Adrenal gland (tissue), 12 donors: Measurements from ENCODE around the gene RPP40. TPM values are rescaled to one million over a fixed set of nuclear protein-coding genes. Genes with fewer than 3 reads are reported as not detected.

Experiments
- DNase-seq, 7 donors: peaks; one replicate each; pipeline ENCODE4 v3.0.0-alpha.2; 2019 to 2020
- H3K27ac ChIP-seq, 5 donors: fragments of 200-600 bp; sonication (generic) in 4 of 5; 1 replicate in 3 of 5; 2 replicates in 2 of 5; pipeline versions ENCODE4 v1.5.1 to v1.8.0; 2016 to 2020; ENCODE audit warnings: mild to moderate bottlenecking in 1 of 5
- H3K27me3 ChIP-seq: fragments of 200-600 bp; 2 replicates; pipeline ENCODE4 v1.8.0; 2021
- H3K36me3 ChIP-seq, 2 donors: fragments of 200-600 bp; replicated peaks in 1 of 2; 1 replicate in 1 of 2; 2 replicates in 1 of 2; pipeline versions ENCODE4 v1.5.1 to v1.8.0; 2018 to 2022
- H3K4me1 ChIP-seq, 2 donors: fragments of 200-600 bp; replicated peaks in 1 of 2; 1 replicate in 1 of 2; 2 replicates in 1 of 2; pipeline versions ENCODE4 v1.5.1 to v1.8.0; 2018 to 2021
- H3K4me3 ChIP-seq, 4 donors: fragments of 200-600 bp; sonication (generic) in 3 of 4; one replicate each; pipeline ENCODE4 v1.5.1; 2016 to 2018
- H3K9me3 ChIP-seq, 3 donors: fragments of 200-600 bp; sonication (generic) in 1 of 3; replicated peaks in 1 of 3; 1 replicate in 2 of 3; 2 replicates in 1 of 3; pipeline versions ENCODE4 v1.5.1 to v1.8.0; 2016 to 2021
- POLR2A ChIP-seq, 2 donors: fragments of 450-650 bp; IDR thresholded peaks; one replicate each; pipeline ENCODE4 v1.6.1; 2017; ENCODE audit warnings: antibody characterized with exemption in 2 of 2, mild to moderate bottlenecking in 2 of 2, moderate library complexity in 1 of 2
- WGBS, 4 donors: extraction: QIAGEN DNeasy Blood & Tissue Kit in 2 of 4; methylation state at CpG; one replicate each; pipeline versions ENCODE4 v1.1.5 to v1.1.7; 2013 to 2017; 5-methylcytosine and 5-hydroxymethylcytosine counted together
- intact Hi-C, 2 donors: fragments of 100-400 bp; cut with DNase I; formaldehyde crosslinking; loops; one replicate each; pipeline versions ENCODE4 v1.14.1 to v1.15.0; 2022 to 2023
- polyA plus RNA-seq, 3 donors: library from polyadenylated mRNA; stranded (reverse); fragments of 200-250 nt in 2 of 3; fragments of 350-450 nt in 1 of 3; fragmentation: Illumina TruSeq in 1 of 3; extraction: RNeasy Lipid Tissue Mini Kit (QIAGEN cat#74804) in 1 of 3; gene quantifications; one replicate each; pipeline ENCODE4 v1.2.3, GENCODE V29; 2013 to 2014
- total RNA-seq, 9 donors: library from RNA; depleted of rRNA in 4 of 9; stranded (reverse); fragments of >200 nt in 4 of 9; fragments of 120-200 nt in 1 of 9; fragmentation: NEBNext Ultra II Directional in 1 of 9; extraction: Animal tissue kit (Norgen Biotek cat#: 25700) in 1 of 9; gene quantifications; one replicate each; pipeline versions ENCODE4 v1.1.0 to v1.2.4, GENCODE V29; 2013 to 2023
- TF ChIP-seq, protein P1 (sequence below), 6 experiments: fragments of 450-650 bp in 4 of 6; fragments of 200-600 bp in 2 of 6; sonication (generic) in 1 of 6; IDR thresholded peaks; 1 replicate in 5 of 6; 2 replicates in 1 of 6; pipeline versions ENCODE4 v1.5.1 to v1.8.0; 2016 to 2021; ENCODE audit warnings: antibody characterized with exemption in 6 of 6, mild to moderate bottlenecking in 2 of 6, moderate library complexity in 1 of 6
- donor health status: healthy with polysubstance abuse.
- donor health status: Bipolar disorder and iron deficiency.
- donor health status: DM: yes; HTN: yes; CAD: no.
- donor health status: DM: no; HTN: no; CAD: no.
- donor health status: DM: no; HTN: no; CAD: no.
- donor health status: DM: yes; HTN: yes; CAD: no.

The RPP40 gene
- total and polyA plus RNA-seq, 12 donors: 5.2 to 38.8 (median 15.6) TPM

DNA sequence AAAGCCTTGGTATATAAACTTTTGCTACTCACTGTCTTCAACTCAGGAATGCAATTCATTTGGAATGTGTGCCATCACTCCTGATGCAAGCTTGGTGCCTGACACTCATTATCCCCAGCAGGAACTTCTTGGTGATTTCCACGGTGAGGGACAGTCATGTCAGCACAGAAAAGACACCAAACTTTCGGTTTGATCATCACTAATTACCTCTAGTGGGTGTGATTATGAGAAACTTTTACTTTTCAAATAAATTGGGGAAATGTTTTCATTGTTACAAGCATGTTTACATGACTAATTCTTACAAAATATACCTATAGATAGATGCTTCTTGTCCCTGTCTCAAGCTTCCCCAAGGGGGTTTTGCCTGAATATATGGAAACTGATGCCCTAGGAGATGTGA, 40.9 kb downstream of the RPP40 start:
- H3K27ac ChIP-seq: no peak overlapping the region
- H3K27me3 ChIP-seq: no peaks in the 10 kb centered on the region
- intact Hi-C loops: no loop called here
- no peaks in the 10 kb centered on the region for H3K4me1 ChIP-seq
- TF ChIP-seq, protein P1, sequence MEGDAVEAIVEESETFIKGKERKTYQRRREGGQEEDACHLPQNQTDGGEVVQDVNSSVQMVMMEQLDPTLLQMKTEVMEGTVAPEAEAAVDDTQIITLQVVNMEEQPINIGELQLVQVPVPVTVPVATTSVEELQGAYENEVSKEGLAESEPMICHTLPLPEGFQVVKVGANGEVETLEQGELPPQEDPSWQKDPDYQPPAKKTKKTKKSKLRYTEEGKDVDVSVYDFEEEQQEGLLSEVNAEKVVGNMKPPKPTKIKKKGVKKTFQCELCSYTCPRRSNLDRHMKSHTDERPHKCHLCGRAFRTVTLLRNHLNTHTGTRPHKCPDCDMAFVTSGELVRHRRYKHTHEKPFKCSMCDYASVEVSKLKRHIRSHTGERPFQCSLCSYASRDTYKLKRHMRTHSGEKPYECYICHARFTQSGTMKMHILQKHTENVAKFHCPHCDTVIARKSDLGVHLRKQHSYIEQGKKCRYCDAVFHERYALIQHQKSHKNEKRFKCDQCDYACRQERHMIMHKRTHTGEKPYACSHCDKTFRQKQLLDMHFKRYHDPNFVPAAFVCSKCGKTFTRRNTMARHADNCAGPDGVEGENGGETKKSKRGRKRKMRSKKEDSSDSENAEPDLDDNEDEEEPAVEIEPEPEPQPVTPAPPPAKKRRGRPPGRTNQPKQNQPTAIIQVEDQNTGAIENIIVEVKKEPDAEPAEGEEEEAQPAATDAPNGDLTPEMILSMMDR (IDR thresholded peaks at IDR 0.05): no peak
- no peak for TF ChIP-seq POLR2A (IDR thresholded peaks at IDR 0.05)
- H3K4me3 ChIP-seq: no peak overlapping the region
- no peaks in the 10 kb centered on the region for H3K9me3 ChIP-seq
- WGBS, 4 donors: 73 to 78% (median 76%) methylated on average over 2 of the region's 2 CpGs
- no peak for DNase-seq
- no peaks in the 10 kb centered on the region for H3K36me3 ChIP-seq

DNA sequence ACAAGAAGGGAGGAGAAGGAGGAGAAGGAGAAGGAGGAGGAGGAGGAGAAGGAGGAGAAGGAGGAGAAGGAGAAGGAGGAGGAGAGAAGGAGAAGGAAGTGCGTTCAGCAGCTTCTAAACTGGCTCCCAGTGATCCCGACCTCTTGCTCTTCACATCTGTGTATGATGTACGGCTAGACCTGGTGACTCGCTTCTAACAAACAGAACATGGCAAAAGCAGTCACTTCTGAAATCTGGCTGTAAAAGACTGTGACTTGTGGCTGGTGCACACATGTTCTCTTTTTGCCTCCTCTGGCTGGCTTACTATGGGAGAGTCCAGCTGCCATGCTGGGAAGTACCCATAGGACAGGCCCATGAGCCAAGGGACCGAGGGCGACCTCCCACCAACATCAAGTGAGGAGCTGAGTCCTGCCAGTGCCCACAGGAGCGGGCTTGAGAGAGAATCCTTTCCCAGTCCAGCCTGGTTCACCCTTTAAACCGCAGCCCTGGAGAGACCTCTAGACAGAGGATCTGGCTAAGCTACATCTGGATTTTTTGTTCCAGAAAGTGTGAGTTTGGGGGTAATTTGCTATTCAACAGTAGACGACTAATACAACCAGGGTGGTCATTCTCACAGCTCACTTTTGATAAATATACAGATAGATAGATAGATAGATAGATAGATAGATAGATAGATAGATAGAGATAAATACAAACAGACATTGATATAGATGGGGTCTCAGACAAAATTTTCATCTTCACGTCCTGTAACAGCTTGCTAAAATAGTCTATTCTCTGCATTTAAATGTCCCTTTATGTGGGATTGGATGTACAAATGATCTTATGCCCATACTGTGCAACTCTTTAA, 42.3 kb downstream of the RPP40 start:
- Histone ChIP-seq H3K4me1 (no peaks in the 10 kb centered on the region), H3K4me3 (no peak overlapping the region), H3K27me3 (no peaks in the 10 kb centered on the region), H3K9me3 (no peaks in the 10 kb centered on the region), H3K36me3 (no peaks in the 10 kb centered on the region), H3K27ac (no peak overlapping the region)
- TF ChIP-seq POLR2A (IDR thresholded peaks at IDR 0.05): no peak
- TF ChIP-seq, protein P1 (IDR thresholded peaks at IDR 0.05): no peak
- intact Hi-C loops: no loop called here
- 80 to 90% (median 83%) methylated on average over 7 to 10 of the region's 10 CpGs for WGBS, 4 donors
- peak in 1 of 7 donors; percentile 20 for DNase-seq

DNA sequence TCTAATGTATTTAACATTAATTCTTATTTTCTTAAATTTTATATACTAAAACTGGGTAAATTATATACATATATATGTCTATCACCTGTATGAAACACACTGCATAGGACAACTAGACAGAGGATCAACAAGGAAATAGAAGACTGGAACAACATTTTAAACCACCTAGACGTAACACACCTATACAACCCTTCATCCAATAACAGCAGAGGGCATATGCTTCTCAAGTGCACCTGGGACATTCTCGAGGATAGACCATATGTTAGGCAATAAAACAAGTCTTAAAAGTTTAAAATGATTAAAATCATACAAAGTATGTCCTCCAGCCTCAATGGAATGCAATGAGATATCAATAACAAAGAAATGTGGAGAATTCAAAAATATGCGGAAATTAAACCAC, 45.2 kb downstream of the RPP40 start:
- no peak overlapping the region for H3K4me3 ChIP-seq
- H3K4me1 ChIP-seq: no peaks in the 10 kb centered on the region
- H3K27ac ChIP-seq: no peak overlapping the region
- DNase-seq: no peak
- TF ChIP-seq, protein P1 (IDR thresholded peaks at IDR 0.05): no peak
- no peak for TF ChIP-seq POLR2A (IDR thresholded peaks at IDR 0.05)
- intact Hi-C loops: no loop called here
- WGBS, 4 donors: 84 to 91% (median 88%) methylated on average over 3 of the region's 3 CpGs
- no peaks in the 10 kb centered on the region for H3K27me3 ChIP-seq
- peaks cover 0 to 4% of the 10 kb centered on the region in 2 donors for H3K36me3 ChIP-seq
- H3K9me3 ChIP-seq: no peaks in the 10 kb centered on the region

DNA sequence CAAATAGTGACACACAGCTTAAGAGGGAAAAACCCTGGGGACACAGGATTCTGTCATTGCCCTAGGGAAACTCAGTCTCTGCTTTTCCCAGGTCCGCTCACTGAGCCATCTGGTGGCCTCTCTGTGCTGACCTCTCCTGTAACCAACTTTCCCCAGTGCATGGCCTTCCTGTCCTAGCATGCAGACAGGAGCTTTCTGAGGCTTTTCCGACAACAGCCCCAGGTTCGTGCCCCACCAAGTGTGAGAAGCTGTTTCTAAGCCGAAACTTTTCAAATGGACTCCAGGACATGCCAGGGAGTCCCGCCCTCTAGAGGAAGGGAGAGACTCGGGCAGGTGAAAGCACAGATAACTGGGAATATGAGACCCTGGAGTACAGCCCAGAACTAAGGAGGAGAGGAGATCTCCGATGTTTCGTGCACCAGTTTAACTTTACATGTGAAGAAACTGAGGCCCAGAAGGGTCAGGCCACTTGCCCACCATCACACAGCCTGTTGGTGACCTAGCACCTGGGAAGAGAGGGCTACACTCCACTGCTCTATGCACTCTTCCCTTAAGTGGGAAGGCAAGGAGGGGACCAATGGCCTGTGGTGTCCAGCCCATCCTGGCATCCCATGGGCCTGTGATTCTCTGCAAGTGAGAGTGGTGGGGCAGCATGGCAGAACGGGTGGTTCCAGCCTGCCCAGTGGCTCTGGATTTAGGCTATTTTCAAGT, 46.2 kb downstream of the RPP40 start:
- DNase-seq: peak in 1 of 7 donors; percentile 50
- intact Hi-C loops: no loop called here
- H3K9me3 ChIP-seq: no peaks in the 10 kb centered on the region

More for the DNA sequence above, 46.2 kb downstream of the RPP40 start:
- H3K27ac ChIP-seq: no peak overlapping the region
- H3K4me1 ChIP-seq: no peaks in the 10 kb centered on the region
- no peak overlapping the region for H3K4me3 ChIP-seq
- no peaks in the 10 kb centered on the region for H3K27me3 ChIP-seq
- 57 to 74% (median 71%) methylated on average over 6 to 9 of the region's 9 CpGs for WGBS, 4 donors
- H3K36me3 ChIP-seq: peaks cover 0 to 4% of the 10 kb centered on the region in 2 donors
- TF ChIP-seq POLR2A (IDR thresholded peaks at IDR 0.05): no peak
- TF ChIP-seq, protein P1 (IDR thresholded peaks at IDR 0.05): peak in 4 of 6 experiments; percentile 11 to 16 (median 14)
